Measurements from ENCODE around the gene EFHC1.

EFHC1 gene

GRCh38 chr6:52547647-52548352 lies 127.7 kb downstream of the EFHC1 start:
- no peak for TF ChIP-seq CTCF (IDR thresholded peaks at IDR 0.05; ENCODE audit: low read depth, low read length, missing control alignments)
- H3K4me3 ChIP-seq (ENCODE audit: low read depth, low read length) = no peak overlapping the region
- DNase-seq (ENCODE audit: low read depth) = no peak
- in situ Hi-C loops (cut with HindIII; ENCODE audit: low sequenced_read_pairs) = loop anchor here (10.0 kb wide), 1 partner anchor 123 kb away; the partner anchor contains the start of gene EFHC1

GRCh38 chr6:52548353-52548713 lies 128.2 kb downstream of the EFHC1 start:
- DNase-seq (ENCODE audit: low read depth) = no peak

GRCh38 chr6:52548999-52549398 lies 128.9 kb downstream of the EFHC1 start:
- TF ChIP-seq CTCF (IDR thresholded peaks at IDR 0.05; ENCODE audit: low read depth, low read length, missing control alignments) = no peak
- no peak for DNase-seq (ENCODE audit: low read depth)
- H3K4me3 ChIP-seq (ENCODE audit: low read depth, low read length) = no peak overlapping the region
- in situ Hi-C loops (cut with HindIII; ENCODE audit: low sequenced_read_pairs) = loop anchor here (10.0 kb wide), 1 partner anchor 124 kb away; the partner anchor contains the start of gene EFHC1

More at GRCh38 chr6:52548353-52548713, 128.2 kb downstream of the EFHC1 start:
- in situ Hi-C loops (cut with HindIII; ENCODE audit: low sequenced_read_pairs) = loop anchor here (10.0 kb wide), 1 partner anchor 124 kb away; the partner anchor contains the start of gene EFHC1
- no peak overlapping the region for H3K4me3 ChIP-seq (ENCODE audit: low read depth, low read length)
- no peak for TF ChIP-seq CTCF (IDR thresholded peaks at IDR 0.05; ENCODE audit: low read depth, low read length, missing control alignments)

- in situ Hi-C loops (cut with HindIII; ENCODE audit: low sequenced_read_pairs) = loop anchor here (10.0 kb wide), 1 partner anchor 125 kb away; the partner anchor contains the start of gene EFHC1
- no peak overlapping the region for H3K4me3 ChIP-seq (ENCODE audit: low read depth, low read length)
- DNase-seq (ENCODE audit: low read depth) = no peak
- no peak for TF ChIP-seq CTCF (IDR thresholded peaks at IDR 0.05; ENCODE audit: low read depth, low read length, missing control alignments)
Observed at GRCh38 chr6:52549428-52549827, 129.3 kb downstream of the EFHC1 start.

- no peak overlapping the region for H3K4me3 ChIP-seq (ENCODE audit: low read depth, low read length)
- in situ Hi-C loops (cut with HindIII; ENCODE audit: low sequenced_read_pairs) = no loop called here
- no peak for TF ChIP-seq CTCF (IDR thresholded peaks at IDR 0.05; ENCODE audit: low read depth, low read length, missing control alignments)
- no peak for DNase-seq (ENCODE audit: low read depth)
Observed at GRCh38 chr6:52550014-52550575, 130.0 kb downstream of the EFHC1 start.

GRCh38 chr6:52550870-52551269 lies 130.7 kb downstream of the EFHC1 start:
- TF ChIP-seq CTCF (IDR thresholded peaks at IDR 0.05; ENCODE audit: low read depth, low read length, missing control alignments) = no peak
- in situ Hi-C loops (cut with HindIII; ENCODE audit: low sequenced_read_pairs) = no loop called here
- no peak overlapping the region for H3K4me3 ChIP-seq (ENCODE audit: low read depth, low read length)
- DNase-seq (ENCODE audit: low read depth) = no peak
